Sigmoid colon (tissue), 4 donors: ENCODE measurements around the gene HAL.

Source experiments
- CTCF ChIP-seq, 4 experiments: fragments of 450-650 bp in 3 of 4; fragments of 200-600 bp in 1 of 4; IDR thresholded peaks; one replicate each; pipeline ENCODE4 v1.5.1; 2016 to 2019; ENCODE audit warnings: antibody characterized with exemption in 4 of 4, mild to moderate bottlenecking in 3 of 4, moderate library complexity in 2 of 4
- EP300 ChIP-seq, 4 donors: sonication (generic); formaldehyde crosslinking; IDR thresholded peaks; one replicate each; pipeline ENCODE4 v1.6.1; 2017; ENCODE audit warnings: antibody characterized with exemption in 4 of 4
- POLR2A ChIP-seq, 2 donors: fragments of 450-650 bp; IDR thresholded peaks; one replicate each; pipeline ENCODE4 v1.6.1; 2016; ENCODE audit warnings: antibody characterized with exemption in 2 of 2, mild to moderate bottlenecking in 2 of 2, moderate library complexity in 2 of 2
- POLR2AphosphoS5 ChIP-seq, 4 donors: sonication (generic); formaldehyde crosslinking; IDR thresholded peaks; one replicate each; pipeline ENCODE4 v1.6.1; 2017; ENCODE audit warnings: antibody characterized with exemption in 4 of 4

DNA sequence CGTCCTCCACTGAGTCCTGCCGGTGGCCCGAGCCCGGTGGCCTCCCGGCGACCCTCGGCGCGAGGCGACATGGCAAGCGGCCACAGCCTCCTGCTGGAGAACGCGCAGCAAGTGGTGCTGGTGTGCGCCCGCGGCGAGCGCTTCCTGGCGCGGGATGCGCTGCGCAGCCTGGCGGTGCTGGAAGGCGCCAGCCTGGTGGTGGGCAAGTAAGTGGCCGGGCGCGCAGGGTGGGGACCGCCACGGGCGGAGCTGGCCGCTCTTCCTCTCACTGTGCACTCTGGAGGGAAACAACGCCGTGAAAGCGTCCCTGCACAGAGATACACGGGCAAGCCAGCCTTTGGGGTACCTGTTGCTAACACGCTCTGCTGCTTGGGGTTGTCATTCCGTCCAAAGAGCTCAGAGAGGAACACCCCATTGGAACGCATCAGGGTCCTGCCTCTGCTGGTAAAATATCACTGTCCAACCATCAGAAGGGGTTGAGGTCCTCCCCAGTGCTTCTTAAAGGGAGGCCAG, 52.8 kb downstream of the HAL start, which contains the start of gene AMDHD1:
- TF ChIP-seq CTCF (IDR thresholded peaks at IDR 0.05): peak in 3 of 4 experiments; percentile 26 to 47 (median 44)
- TF ChIP-seq POLR2A (IDR thresholded peaks at IDR 0.05): no peak
- peak in 1 of 4 donors; percentile 7 for TF ChIP-seq POLR2AphosphoS5 (IDR thresholded peaks at IDR 0.05)
- no peak for TF ChIP-seq EP300 (IDR thresholded peaks at IDR 0.05)
